ENCODE results near the gene ADGRF4.

GRCh38 chr6:47669684-47670513, 28.5 kb upstream of the ADGRF4 start:
- TF ChIP-seq CTCF (IDR thresholded peaks at IDR 0.05) (no peak), EZH2 (IDR thresholded peaks at IDR 0.05; ENCODE audit: borderline replicate concordance, insufficient read depth, low read depth, low read length, poor library complexity, severe bottlenecking) (no peak)
